ENCODE results near the gene ZCCHC9. TPM values are rescaled to one million over a fixed set of nuclear protein-coding genes. Genes with fewer than 3 reads are reported as not detected.
"Not testable (repeated sequence)": the region's sequence is repeated elsewhere in the genome, so short reads cannot be mapped to it uniquely, and the experiment has no call there.

Gene ZCCHC9
- total RNA-seq, 1 experiment from 2014 or later, result 22.0 TPM

DNA sequence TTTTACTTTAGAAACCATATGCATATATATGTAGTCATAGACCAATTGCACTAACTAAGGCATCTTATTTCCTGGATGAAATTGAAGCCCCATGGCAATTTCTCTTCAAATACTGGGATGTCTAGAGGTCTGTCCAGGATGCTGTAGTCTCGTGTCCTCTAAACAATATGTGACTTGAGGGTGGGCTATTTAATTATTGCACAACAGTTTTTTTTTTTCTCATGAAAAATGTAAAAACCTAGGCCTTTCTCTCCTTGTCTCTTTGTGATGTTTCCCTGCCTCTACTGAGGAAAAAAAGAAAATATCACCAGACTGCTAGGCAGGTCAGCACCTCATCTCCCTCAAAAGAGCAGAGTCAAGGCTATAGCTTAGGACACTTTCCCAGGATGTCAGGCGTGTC is 34.6 kb downstream of the ZCCHC9 start:
- BruUV-seq (replicated peaks), result no TSS peak
- Histone ChIP-seq H3K9me2 (ENCODE audit: insufficient read depth) (no peaks in the 10 kb centered on the region), H3K4me2 (no peak overlapping the region), H3K36me3 (ENCODE audit: low read depth) (no peaks in the 10 kb centered on the region), H3K27ac (no peak overlapping the region), H3K79me2 (ENCODE audit: low read depth) (no peaks in the 10 kb centered on the region), H3K27me3 (ENCODE audit: insufficient read depth, low read depth) (no peaks in the 10 kb centered on the region), H4K20me1 (ENCODE audit: insufficient read depth) (no peaks in the 10 kb centered on the region), H3K4me1 (replicated peaks; ENCODE audit: insufficient read depth) (no peaks in the 10 kb centered on the region), H3F3A (ENCODE audit: insufficient read depth, low read depth) (no peaks in the 10 kb centered on the region), H2AFZ (no peak overlapping the region), H3K4me3 (no peak overlapping the region), H3K9me3 (ENCODE audit: insufficient read depth, low read depth) (no peaks in the 10 kb centered on the region)
- ChIA-PET CTCF (no interaction called here), POLR2A (ENCODE audit: unreplicated experiment) (no interaction called here)
- no peak for DNase-seq
- intact Hi-C loops (cut with micrococcal nuclease; ENCODE audit: unreplicated experiment), result no loop called here
- TF ChIP-seq EZH2 (IDR thresholded peaks at IDR 0.05; ENCODE audit: low read depth) (no peak), CTCF (conservative IDR thresholded peaks at IDR 0.05) (no peak)

- BruUV-seq (replicated peaks), result no TSS peak
- Histone ChIP-seq H4K20me1 (ENCODE audit: insufficient read depth) (no peaks in the 10 kb centered on the region), H3K27ac (no peak overlapping the region), H3K9me3 (ENCODE audit: insufficient read depth, low read depth) (no peaks in the 10 kb centered on the region), H2AFZ (no peak overlapping the region; the same call in 1 of the 2 replicates), H3K79me2 (ENCODE audit: low read depth) (no peaks in the 10 kb centered on the region), H3K36me3 (ENCODE audit: low read depth) (no peaks in the 10 kb centered on the region), H3K4me2 (no peak overlapping the region), H3K4me3 (no peak overlapping the region), H3F3A (ENCODE audit: insufficient read depth, low read depth) (no peaks in the 10 kb centered on the region), H3K4me1 (replicated peaks; ENCODE audit: insufficient read depth) (no peaks in the 10 kb centered on the region), H3K27me3 (ENCODE audit: insufficient read depth, low read depth) (no peaks in the 10 kb centered on the region), H3K9me2 (ENCODE audit: insufficient read depth) (no peaks in the 10 kb centered on the region)
- no peak for DNase-seq
- ChIA-PET CTCF (no interaction called here), POLR2A (ENCODE audit: unreplicated experiment) (no interaction called here)
- TF ChIP-seq CTCF (conservative IDR thresholded peaks at IDR 0.05), result no peak
- TF ChIP-seq EZH2 (IDR thresholded peaks at IDR 0.05; ENCODE audit: low read depth), result no peak
- intact Hi-C loops (cut with micrococcal nuclease; ENCODE audit: unreplicated experiment), result no loop called here
Measured at GRCh38 chr5:81336556-81336955, 35.2 kb downstream of the ZCCHC9 start.

GRCh38 chr5:81337803-81338202 is 36.4 kb downstream of the ZCCHC9 start:
- no peak overlapping the region for H3K4me3 ChIP-seq

DNA sequence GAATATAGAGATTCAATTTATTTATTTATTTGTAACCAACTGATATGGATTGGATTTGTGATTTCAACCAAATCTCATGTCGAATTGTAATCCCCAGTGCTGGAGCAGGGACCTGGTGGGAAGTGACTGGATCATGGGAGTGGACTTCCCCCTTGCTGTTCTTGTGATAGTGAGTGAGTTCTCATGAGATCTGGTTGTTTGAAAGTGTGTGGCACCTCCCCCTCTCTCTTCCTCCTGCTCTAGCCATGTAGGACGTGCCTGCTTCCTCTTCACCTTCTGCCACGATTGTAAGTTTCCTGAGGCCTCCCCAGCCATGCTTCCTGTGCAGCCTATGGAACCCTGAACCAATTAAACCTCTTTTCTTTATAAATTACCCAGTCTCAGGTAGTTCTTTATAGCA is 36.8 kb downstream of the ZCCHC9 start:
- H3K4me1 ChIP-seq (replicated peaks; ENCODE audit: insufficient read depth); H2AFZ ChIP-seq; H3K4me2 ChIP-seq; H3K36me3 ChIP-seq (ENCODE audit: low read depth); H3K27me3 ChIP-seq (ENCODE audit: insufficient read depth, low read depth); H3K27ac ChIP-seq; H3K79me2 ChIP-seq (ENCODE audit: low read depth); DNase-seq; CTCF ChIA-PET; H3K9me2 ChIP-seq (ENCODE audit: insufficient read depth); BruUV-seq (replicated peaks); H3K9me3 ChIP-seq (ENCODE audit: insufficient read depth, low read depth); H4K20me1 ChIP-seq (ENCODE audit: insufficient read depth); H3F3A ChIP-seq (ENCODE audit: insufficient read depth, low read depth); intact Hi-C loops (cut with micrococcal nuclease; ENCODE audit: unreplicated experiment); H3K4me3 ChIP-seq: not testable (repeated sequence)
- POLR2A ChIA-PET (ENCODE audit: unreplicated experiment), result interaction anchor here (0.5 kb wide), 1 partner anchor 19 kb away, joined by 17 read pairs; no protein-coding TSS in a partner anchor

More at GRCh38 chr5:81337803-81338202, 36.4 kb downstream of the ZCCHC9 start:
- Histone ChIP-seq H3K4me2 (no peak overlapping the region), H2AFZ (no peak overlapping the region), H3K9me3 (ENCODE audit: insufficient read depth, low read depth) (no peaks in the 10 kb centered on the region), H3K27me3 (ENCODE audit: insufficient read depth, low read depth) (no peaks in the 10 kb centered on the region), H3K4me1 (replicated peaks; ENCODE audit: insufficient read depth) (no peaks in the 10 kb centered on the region), H3K9me2 (ENCODE audit: insufficient read depth) (no peaks in the 10 kb centered on the region), H3K27ac (no peak overlapping the region), H3K36me3 (ENCODE audit: low read depth) (no peaks in the 10 kb centered on the region), H4K20me1 (ENCODE audit: insufficient read depth) (no peaks in the 10 kb centered on the region), H3K79me2 (ENCODE audit: low read depth) (no peaks in the 10 kb centered on the region), H3F3A (ENCODE audit: insufficient read depth, low read depth) (no peaks in the 10 kb centered on the region)
- TF ChIP-seq CTCF (conservative IDR thresholded peaks at IDR 0.05), result no peak
- no peak for TF ChIP-seq EZH2 (IDR thresholded peaks at IDR 0.05; ENCODE audit: low read depth)
- no peak for DNase-seq
- no TSS peak for BruUV-seq (replicated peaks)
- ChIA-PET POLR2A (ENCODE audit: unreplicated experiment) (interaction anchor here (0.5 kb wide), 1 partner anchor 20 kb away, joined by 17 read pairs; no protein-coding TSS in a partner anchor), CTCF (no interaction called here)
- intact Hi-C loops (cut with micrococcal nuclease; ENCODE audit: unreplicated experiment), result no loop called here
